Esophagus squamous epithelium (tissue), 5 donors: ENCODE results near the gene PIK3AP1. TPM values are rescaled to one million over a fixed set of nuclear protein-coding genes. Genes with fewer than 3 reads are reported as not detected.
"Not testable (repeated sequence)": the region's sequence is repeated elsewhere in the genome, so short reads cannot be mapped to it uniquely, and the experiment has no call there.

ENCODE experiments used
- DNase-seq: peaks from one replicate; lab custom pipeline; 2025; lab: John Stamatoyannopoulos, UW
- H3K27ac ChIP-seq, 4 donors: fragments of 200-600 bp; sonication (generic); one replicate each; pipeline ENCODE4 v1.5.1; 2016 to 2019; ENCODE audit warnings: mild to moderate bottlenecking in 1 of 4
- H3K27me3 ChIP-seq, 4 donors: fragments of 200-600 bp; sonication (generic); 1 replicate in 3 of 4; 2 replicates in 1 of 4; pipeline versions ENCODE4 v1.5.1 to v1.6.0; 2017 to 2021; ENCODE audit warnings: antibody characterized with exemption in 1 of 4
- H3K36me3 ChIP-seq, 3 donors: fragments of 200-600 bp; sonication (generic); one replicate each; pipeline ENCODE4 v1.5.1; 2016 to 2019
- H3K4me1 ChIP-seq, 3 donors: fragments of 200-600 bp; sonication (generic); one replicate each; pipeline ENCODE4 v1.5.1; 2017 to 2019
- H3K4me3 ChIP-seq, 4 donors: fragments of 200-600 bp; sonication (generic); 1 replicate in 3 of 4; 2 replicates in 1 of 4; pipeline ENCODE4 v1.5.1; 2016 to 2019; ENCODE audit warnings: mild to moderate bottlenecking in 2 of 4, moderate library complexity in 1 of 4
- H3K9me3 ChIP-seq, 3 donors: fragments of 200-600 bp; sonication (generic); one replicate each; pipeline ENCODE4 v1.5.1; 2016 to 2019
- CTCF ChIP-seq, 6 experiments: fragments of 450-650 bp in 4 of 6; fragments of 200-600 bp in 2 of 6; sonication (generic) in 2 of 6; IDR thresholded peaks; one replicate each; pipeline ENCODE4 v1.5.1; 2016 to 2019; ENCODE audit warnings: antibody characterized with exemption in 6 of 6, mild to moderate bottlenecking in 4 of 6, moderate library complexity in 4 of 6
- POLR2A ChIP-seq, 4 donors: fragments of 450-650 bp; IDR thresholded peaks; one replicate each; pipeline ENCODE4 v1.6.1; 2017; ENCODE audit warnings: antibody characterized with exemption in 4 of 4, mild to moderate bottlenecking in 4 of 4, moderate library complexity in 3 of 4
- WGBS, 2 donors: methylation state at CpG; one replicate each; pipeline ENCODE4 v1.1.5; 2018; 5-methylcytosine and 5-hydroxymethylcytosine counted together
- intact Hi-C: fragments of 100-400 bp; cut with DNase I; formaldehyde crosslinking; loops from one replicate; pipeline ENCODE4 v1.15.0; 2022
- total RNA-seq, 4 donors: library from RNA; depleted of rRNA; stranded (reverse); fragments of >200 nt; gene quantifications; one replicate each; pipeline ENCODE4 v1.1.0, GENCODE V29; 2016
- donor health status: DM: yes; HTN: yes; CAD: no.

PIK3AP1 gene
- total RNA-seq, 4 donors from 2014 or later = 0.57 to 7.6 (median 3.7) TPM

- DNase-seq = no peak
- WGBS, 2 donors = 43 to 51% methylated on average over 3 of the region's 3 CpGs
- intact Hi-C loops = no loop called here
- TF ChIP-seq POLR2A (IDR thresholded peaks at IDR 0.05) (no peak), CTCF (IDR thresholded peaks at IDR 0.05) (no peak)
- no peak overlapping the region for H3K27ac ChIP-seq
- no peak overlapping the region for H3K4me3 ChIP-seq
- H3K36me3 ChIP-seq = no peaks in the 10 kb centered on the region
- no peaks in the 10 kb centered on the region for H3K27me3 ChIP-seq
- H3K4me1 ChIP-seq = no peaks in the 10 kb centered on the region
- H3K9me3 ChIP-seq = no peaks in the 10 kb centered on the region
Measured at GRCh38 chr10:96701265-96701664, 19.0 kb downstream of the PIK3AP1 start.

- intact Hi-C loops = no loop called here
- Histone ChIP-seq H3K4me1 (no peaks in the 10 kb centered on the region), H3K4me3 (no peak overlapping the region), H3K9me3 (no peaks in the 10 kb centered on the region), H3K27ac (peak overlapping the region in 2 of 4 donors; percentile 34 to 51), H3K27me3 (no peaks in the 10 kb centered on the region), H3K36me3 (no peaks in the 10 kb centered on the region)
- peak; percentile 13 for DNase-seq
- 72 to 89% methylated on average over 9 to 11 of the region's 13 CpGs for WGBS, 2 donors
- TF ChIP-seq CTCF (IDR thresholded peaks at IDR 0.05) (no peak), POLR2A (IDR thresholded peaks at IDR 0.05) (peak in 1 of 4 donors; percentile 36)
Measured at GRCh38 chr10:96700374-96701099, 19.8 kb downstream of the PIK3AP1 start.

- WGBS, 2 donors = 62 to 83% methylated on average over 3 of the region's 3 CpGs
- TF ChIP-seq CTCF (IDR thresholded peaks at IDR 0.05) (no peak), POLR2A (IDR thresholded peaks at IDR 0.05) (no peak)
- Histone ChIP-seq H3K36me3 (no peaks in the 10 kb centered on the region), H3K27me3 (no peaks in the 10 kb centered on the region), H3K4me1 (no peaks in the 10 kb centered on the region), H3K9me3 (no peaks in the 10 kb centered on the region), H3K4me3 (no peak overlapping the region), H3K27ac (no peak overlapping the region)
- intact Hi-C loops = no loop called here
- DNase-seq = no peak
Measured at GRCh38 chr10:96699613-96700012, 20.7 kb downstream of the PIK3AP1 start.

- DNase-seq, intact Hi-C loops, H3K9me3 ChIP-seq, H3K36me3 ChIP-seq, H3K4me1 ChIP-seq, H3K4me3 ChIP-seq, H3K27ac ChIP-seq, H3K27me3 ChIP-seq: not testable (repeated sequence)
- 60 to 76% methylated on average over 6 of the region's 6 CpGs for WGBS, 2 donors
Measured at GRCh38 chr10:96698305-96698704, 22.0 kb downstream of the PIK3AP1 start.

GRCh38 chr10:96697438-96697837 is 22.9 kb downstream of the PIK3AP1 start:
- Histone ChIP-seq H3K27me3 (no peaks in the 10 kb centered on the region), H3K4me1 (no peaks in the 10 kb centered on the region), H3K27ac (no peak overlapping the region), H3K4me3 (no peak overlapping the region), H3K9me3 (no peaks in the 10 kb centered on the region), H3K36me3 (no peaks in the 10 kb centered on the region)
- intact Hi-C loops = no loop called here
- DNase-seq = no peak
- TF ChIP-seq POLR2A (IDR thresholded peaks at IDR 0.05) (no peak), CTCF (IDR thresholded peaks at IDR 0.05) (no peak)
- 38 to 90% methylated on average over 1 to 3 of the region's 3 CpGs for WGBS, 2 donors
